C1 segment of cervical spinal cord (tissue), 14 donors: ENCODE data around the gene ADCY5.
"Not testable (repeated sequence)": the region's sequence is repeated elsewhere in the genome, so short reads cannot be mapped to it uniquely, and the experiment has no call there.

Source experiments
- DNase-seq, 14 donors: peaks; one replicate each; lab custom pipeline; 2025; lab: John Stamatoyannopoulos, UW

The ADCY5 gene

DNA sequence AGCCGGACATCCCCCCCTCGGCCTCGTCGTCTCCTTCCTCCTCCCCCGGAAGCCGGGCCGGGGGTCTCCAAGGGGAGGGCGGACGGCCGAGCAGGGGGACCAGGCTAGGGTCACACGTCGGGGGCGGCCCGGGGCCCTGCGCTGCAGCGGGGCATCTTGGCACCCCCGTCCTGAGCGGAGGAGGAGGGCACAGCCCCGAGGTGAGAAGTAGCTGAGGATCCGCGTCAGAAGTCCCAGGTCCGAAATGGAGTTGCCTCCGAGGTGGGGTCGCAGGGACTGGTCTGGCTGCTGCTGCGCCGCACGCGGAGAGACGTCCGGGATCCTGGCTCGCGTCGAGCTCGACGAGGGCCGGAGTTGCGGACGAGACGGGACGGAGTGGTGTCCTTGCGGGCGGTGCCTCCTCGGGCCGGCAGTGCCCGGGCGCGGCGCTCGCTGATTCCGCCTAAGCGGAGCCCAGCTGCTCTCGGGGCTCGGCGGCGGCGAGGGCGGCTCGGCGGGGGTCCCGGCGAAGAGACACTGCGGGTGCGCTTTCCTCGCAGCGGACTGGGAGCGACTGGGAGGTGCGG lies at the start of gene ADCY5:
Gene ADCY5 (minus strand): TSS at position 555 of the 566 bp plus-strand sequence. CDS start 545 bp downstream, at position 10.
- peak in 2 of 14 donors; percentile 37 to 54 for DNase-seq

DNA sequence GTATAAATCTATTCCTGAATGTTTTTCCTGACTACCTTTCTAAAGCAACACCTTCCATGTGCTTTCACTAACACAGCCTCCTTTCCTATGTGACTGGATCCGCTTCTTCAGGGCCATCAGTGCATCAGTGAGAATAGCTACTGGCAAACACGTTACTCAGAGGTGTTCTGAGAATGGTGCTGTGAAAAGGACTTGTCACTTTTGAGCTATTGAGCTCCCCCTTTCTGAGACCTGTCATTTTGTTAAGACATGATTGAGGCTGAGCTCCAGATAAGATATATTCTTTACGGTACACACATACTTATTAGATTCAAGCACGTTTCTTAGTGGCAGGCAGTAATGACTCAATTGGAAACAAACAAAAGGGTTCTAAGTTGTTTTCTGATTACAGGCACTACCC lies 45.0 kb upstream of the ADCY5 start:
- no peak for DNase-seq

DNA sequence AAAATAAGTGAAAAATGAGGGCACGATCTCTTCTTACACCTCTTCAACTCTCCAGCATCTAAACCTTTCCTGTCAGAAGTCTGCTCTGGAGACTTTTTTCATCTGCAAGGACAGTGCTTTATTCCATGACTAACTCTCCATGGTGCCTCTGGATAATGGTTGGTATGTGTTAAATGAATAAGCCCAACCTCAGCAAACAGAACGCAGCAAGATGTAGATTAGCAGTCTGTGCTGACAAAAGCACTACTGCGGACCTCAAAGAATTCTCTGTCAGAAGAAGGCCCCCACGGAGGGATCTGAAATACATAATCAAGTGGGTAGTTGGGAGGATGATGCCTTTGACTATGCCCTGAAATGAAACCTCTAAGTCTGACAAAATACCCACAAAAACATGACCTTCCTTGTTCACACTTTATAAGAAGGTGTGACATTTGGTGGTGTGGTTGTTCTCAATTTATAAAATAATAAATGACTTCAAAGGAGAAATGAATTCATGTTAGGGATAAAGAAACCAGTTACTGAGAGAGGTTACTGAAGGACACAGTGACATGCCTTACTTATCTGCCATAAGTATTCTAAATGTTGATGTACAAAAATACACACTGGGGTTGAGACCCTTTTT lies 43.2 kb upstream of the ADCY5 start:
- DNase-seq, result no peak

DNA sequence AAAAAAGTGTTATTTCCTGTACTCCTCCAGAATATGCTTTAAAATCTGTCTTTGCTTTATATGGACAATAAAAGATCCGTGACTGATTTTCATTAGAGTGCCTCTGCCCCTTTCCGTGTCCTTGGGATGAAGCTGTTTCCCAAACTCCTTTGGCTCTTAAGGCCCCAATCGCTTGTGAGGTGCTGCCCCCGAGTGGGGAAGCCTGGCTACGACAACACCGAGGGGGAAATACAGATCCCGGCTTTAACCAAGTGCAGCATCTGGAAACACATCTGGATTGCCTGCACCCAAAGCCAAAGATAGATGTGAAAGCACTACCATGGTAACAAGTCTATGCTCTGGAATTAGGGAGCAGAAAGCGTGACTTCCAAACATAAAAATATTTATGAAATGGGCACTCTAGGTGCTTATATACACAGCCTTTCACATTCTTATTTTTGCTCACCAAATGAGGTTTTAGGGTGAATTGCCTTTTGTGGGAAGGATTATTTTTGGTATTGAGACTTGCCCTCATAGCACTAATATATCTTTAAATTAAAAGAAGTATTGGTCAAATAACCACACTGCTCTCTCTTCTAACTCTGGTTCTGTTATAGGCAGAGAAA lies 40.6 kb upstream of the ADCY5 start:
- DNase-seq, result peak in 13 of 14 donors; percentile 2 to 65 (median 23)

DNA sequence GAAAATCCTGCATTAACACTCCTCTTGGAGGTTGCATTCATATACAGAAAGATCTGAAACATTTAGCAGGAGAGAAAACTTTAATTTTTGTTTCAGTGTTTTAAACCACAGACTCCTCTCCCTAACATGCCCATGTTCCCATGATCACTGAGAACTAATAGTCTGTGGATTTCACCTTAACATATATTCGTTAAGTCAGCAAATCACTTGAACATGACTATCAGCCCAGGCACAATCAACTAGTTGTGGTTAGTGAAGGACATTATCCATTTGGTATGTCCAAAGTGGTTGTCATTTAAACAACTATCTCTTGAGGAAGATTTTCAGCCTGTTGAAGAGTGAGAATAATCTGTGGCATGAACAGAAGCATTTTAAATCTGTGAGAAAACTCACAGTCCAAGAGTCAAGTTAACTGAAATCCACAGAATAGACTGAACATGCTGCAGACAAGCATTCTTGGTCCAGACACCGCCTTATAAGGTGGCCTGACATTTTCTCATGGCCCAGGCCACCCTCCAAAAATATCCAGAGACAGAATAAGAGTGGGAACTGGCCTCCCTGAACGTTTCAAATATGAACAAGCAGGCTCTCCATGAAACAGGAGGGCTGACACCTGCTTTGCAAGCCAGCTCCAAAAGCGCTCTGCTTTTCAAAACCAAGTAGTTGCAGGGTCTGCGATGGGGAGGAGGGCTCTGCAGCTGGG lies 39.9 kb upstream of the ADCY5 start:
- DNase-seq, result peak in 1 of 14 donors; percentile 46

DNA sequence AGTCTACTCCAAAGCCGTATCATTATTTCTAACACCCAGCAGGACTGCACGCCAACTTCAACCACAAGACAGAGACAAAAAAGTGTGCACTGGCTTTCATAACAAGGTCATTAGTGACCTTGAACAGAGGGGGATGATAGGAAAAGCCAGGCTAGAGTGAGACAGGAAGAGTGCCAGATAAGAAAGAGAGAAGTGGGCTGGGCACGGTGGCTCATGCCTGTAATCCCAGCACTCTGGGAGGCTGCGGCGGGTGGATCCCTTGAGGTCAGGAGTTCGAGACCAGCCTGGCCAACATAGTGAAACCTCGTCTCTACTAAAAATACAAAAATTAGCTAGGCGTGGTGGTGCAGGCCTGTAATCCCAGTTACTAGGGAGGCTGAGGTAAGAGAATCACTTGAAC lies 38.2 kb upstream of the ADCY5 start:
- not testable (repeated sequence) for DNase-seq

DNA sequence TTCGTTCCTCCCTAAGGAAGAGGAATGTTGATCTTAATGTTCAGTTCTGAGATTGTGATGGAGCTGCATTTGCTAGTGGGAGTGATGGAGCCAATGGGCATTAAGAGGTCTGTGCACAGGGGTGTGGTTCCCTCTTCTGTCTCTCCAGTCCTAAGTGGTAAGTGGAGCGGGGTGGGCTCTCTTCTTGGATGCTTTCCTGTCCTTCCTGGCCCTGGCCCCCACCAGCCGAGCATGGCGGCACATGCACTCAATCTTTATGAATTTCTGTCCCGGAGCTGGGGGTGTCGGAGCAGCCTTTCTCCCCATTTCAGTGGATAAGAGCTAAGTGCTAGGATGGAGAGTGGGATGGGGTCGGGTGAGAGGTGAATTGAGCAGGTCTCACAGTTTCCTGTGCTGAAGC lies 37.6 kb upstream of the ADCY5 start:
- no peak for DNase-seq

DNA sequence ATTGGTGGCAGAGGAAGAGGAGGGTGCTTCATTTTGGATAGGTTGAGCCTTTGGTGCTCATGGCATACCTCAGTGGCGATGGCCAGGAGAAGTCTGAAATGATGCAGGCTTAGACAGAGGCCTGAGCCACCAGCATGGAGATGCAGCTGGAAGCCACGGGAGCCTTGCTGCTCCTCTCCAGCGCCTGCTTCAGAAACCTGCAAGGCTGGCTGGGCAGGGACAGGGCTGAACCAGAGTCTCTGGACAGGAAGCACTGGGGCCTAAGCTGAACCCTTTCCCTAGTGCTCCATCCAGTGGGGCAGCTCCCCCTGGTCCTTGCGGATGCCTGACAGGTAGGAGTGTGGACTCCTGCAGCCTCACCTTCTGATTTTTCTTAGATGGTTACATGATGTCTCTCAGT lies 36.7 kb upstream of the ADCY5 start:
- no peak for DNase-seq

DNA sequence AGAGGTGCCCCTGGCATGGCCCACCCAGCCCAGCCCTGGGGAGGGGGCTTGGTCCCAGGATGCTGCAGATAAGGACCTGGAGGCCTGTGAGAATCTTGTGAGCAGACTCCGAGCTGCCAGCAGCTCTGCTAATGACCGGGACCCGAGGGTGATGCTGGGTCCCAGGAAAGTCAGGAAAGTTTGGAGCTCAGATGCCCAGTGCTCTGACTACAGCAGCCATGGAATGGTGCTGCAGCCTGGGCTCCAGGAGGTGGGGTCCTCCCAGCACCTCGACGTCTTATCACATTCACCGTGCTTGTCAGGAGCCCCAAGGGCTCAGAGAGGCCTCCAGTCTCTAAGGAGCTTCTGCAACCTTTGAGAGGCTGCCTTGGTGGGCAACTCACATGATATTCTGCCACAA lies 34.3 kb upstream of the ADCY5 start:
- DNase-seq, result no peak

DNA sequence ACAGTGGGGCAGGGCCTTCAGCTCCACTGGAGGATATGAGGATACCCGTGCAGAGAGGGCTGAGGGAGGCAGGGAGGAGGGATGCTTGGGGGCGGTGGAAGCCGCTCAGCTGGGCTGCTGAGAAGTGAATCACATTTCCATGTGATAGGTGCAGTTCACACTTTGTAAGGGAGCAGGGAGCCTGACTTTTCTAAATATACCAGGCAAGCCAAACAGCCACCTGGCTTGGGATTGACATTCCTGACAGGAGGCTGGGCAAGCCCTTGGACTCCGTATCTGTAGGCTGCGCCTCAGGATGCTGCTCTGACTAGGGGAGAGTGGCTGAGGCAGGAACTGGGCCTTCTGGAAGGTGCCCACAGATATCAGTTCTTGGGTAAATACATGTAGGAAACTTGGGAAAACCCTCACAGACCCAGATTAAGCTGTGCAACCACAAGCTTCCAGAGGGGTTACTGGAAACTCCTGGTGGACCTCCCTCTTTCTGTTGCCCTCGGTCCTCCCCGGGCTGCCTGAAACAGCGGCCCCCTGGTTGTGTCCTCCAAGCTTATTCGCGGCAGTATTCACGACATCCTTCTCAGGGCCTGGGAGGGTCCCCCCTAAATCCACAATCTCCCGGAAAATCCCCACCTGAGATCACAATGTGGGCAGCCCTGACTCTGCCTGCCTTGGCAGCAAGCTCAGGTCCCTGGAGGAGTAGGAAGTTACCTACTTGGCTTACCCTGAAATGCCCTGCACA lies 33.0 kb upstream of the ADCY5 start:
- no peak for DNase-seq

DNA sequence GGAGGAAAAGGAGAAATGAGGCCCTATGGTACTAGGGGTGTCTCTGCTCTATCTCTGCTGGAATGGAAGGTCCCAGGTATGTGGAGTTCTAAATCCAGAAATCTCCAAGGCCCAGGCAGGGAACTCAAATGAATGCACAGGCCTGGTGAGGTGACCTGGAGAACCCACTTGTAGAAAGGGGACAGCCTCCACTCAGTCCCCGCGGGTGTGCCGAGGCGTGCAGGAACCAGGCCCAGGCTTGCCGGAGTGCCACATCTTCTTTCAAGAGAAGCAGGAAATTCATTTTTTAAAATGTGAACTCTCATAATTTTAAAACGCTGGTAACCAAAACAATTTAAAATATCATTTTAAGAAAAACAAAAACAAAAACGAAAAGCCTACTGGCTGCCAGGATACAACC lies 32.2 kb upstream of the ADCY5 start:
- DNase-seq, result no peak

DNA sequence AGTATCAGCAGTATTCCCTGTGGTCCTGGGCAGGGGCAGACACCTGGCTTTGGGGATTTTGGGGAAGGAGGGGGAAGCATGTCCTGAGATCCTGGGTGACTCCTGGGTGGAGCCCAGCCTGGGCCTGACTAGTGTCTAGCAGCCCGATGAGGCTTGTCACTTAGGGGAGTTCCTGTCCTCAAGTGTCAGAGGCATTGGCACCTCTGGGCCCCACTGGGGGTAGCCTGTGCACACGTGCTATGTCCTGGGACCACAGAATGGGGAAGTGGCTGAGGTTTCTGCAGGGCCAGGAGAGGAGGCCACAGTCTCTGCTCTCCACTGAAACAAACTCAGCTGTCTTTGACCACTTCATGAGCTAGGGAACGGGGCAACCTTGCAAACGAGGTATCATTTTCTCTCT lies 31.5 kb upstream of the ADCY5 start:
- no peak for DNase-seq

DNA sequence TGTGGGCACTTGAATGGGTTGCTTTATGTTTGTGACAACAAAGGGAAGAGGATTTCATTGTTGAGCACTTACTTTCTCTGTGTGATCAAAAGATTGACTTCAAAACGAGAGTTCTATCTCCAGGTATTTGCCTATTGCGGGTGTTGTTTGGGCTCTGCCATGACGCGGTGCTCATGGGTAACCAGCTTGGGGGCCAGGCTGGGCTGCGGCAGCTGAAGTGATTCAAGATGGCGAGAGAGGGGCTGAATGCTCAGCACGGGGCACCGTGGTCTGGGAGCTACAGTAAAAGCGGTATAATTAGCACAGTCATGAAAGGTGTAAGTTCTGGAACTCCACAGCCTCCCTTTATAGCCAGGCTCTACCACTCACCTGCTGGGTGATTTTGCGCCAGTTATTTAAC lies 31.0 kb upstream of the ADCY5 start:
- DNase-seq, result no peak

DNA sequence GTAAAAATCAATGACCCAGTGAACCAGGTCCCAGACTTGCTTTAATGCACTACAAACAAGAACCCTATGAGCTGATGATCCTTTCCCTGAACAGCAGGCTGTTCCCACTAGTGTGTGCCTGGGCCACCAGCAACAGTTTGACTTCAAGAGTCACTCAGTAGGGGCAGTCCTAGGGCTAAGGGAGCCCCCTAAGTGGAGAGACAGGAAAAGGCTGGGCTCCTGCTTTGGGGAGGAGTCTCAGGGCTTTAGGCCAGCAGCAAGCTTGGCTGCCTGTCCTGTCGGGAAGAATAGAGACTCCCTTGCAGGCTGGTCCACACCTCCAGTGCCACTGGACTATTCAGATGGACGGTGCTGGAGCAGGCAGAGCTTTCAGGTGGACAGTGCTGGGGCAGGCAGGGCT lies 29.4 kb upstream of the ADCY5 start:
- DNase-seq, result no peak

DNA sequence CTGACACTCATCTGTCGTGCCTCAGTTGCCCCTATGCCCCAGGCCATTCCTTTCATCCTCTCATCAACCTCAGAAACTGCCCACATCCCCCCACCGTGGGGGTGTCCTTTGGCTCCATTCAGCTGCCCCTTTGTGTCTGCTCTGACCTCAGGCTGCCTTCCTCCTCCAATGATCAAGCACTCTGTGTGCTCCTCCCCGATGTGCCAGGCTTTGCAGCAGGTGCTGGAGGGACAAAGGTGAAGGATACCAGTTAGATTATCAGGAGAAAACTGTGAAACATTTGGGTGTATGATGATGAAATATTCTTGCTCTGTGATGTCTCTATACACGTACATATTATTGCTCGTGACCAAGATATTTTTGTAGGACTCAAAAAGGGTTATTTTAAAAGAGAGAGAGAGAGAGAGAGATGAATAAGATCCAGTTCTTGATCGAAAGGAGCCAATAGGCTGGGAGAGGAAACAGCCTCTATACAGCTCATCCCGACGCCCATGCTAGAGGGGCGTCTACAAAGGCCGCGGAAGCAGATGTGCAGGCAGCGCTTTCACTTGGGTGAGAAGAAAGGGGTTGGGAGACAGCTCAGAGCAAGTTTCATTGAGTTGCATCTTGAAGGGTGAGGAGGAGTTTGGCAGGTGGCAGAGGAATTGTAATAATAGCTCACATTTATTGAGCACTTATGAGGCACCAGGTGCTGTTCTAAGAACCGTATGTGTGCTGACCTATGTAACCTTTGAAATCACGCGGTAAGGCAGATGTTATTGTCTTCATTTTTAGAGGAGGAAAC lies 28.3 kb upstream of the ADCY5 start:
- no peak for DNase-seq

DNA sequence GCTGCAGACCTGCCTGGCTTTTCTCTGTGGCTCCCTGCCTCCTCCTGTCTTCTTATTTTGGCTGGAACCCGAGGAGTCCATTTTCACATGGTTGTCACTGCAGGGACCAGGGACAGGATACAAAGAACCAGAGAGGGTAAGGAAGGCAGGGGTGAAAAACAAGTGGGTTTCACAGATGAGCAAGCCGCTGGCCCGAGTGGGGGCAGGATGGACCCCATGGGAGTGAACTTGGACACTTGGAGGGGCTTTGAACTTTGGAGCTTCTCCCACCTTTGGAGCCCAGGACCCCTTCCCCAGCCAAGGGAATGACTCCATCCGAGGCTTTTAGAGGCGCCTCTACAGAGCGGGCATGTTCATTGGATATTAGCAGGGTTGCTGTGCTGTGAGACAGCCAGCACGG lies 26.9 kb upstream of the ADCY5 start:
- no peak for DNase-seq

DNA sequence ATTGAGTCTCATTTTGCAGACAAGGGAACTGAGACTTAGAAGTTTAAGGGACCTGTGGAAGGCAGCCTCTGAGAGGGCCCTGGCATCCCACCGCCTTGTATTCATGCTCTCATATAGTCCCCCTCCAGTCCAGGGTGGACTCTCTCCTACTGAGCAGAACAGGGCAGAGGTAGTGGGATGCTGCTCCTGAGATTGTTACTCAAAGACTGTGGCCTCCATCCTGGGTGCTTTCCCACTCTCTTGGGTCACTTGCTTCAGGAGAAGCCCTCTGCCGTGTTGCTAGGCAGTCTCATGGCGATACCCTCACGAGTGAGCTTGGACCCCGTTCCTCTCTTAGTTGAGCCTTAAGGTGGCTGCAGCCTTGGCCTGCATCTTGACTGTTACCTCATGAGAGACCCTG lies 22.2 kb upstream of the ADCY5 start:
- no peak for DNase-seq

DNA sequence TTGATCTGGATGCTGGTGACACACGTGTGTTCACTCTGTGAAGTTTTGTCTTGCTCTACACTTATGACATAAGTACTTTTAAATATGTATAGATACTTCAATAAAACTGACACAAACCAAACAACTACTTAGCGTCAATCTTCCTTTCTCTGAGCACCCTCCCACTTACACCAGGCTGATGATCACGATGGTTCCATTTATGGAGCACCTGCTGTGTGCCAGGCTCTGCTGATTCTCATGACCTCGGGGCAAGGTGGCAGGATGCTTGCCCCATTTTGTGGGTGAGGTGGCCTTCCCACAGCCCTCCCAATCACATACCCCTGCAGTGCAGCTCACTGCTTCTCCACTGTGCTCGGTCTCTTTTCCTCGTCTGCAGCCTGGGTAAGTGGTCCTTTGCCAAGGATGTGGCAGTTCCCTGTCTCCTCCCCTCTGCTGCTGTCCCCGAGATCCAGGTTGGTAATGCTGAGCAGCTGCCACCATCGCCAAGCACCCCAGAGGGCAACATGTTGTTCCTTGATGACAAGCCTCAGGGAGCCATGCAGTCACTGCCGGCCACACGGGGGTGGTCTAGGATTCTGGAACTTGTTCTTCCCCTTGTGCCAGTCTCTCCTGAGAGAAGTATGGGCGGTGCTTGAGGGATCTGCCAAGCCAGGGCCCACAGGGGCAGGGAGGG lies 20.6 kb upstream of the ADCY5 start:
- peak in 1 of 14 donors; percentile 7 for DNase-seq

DNA sequence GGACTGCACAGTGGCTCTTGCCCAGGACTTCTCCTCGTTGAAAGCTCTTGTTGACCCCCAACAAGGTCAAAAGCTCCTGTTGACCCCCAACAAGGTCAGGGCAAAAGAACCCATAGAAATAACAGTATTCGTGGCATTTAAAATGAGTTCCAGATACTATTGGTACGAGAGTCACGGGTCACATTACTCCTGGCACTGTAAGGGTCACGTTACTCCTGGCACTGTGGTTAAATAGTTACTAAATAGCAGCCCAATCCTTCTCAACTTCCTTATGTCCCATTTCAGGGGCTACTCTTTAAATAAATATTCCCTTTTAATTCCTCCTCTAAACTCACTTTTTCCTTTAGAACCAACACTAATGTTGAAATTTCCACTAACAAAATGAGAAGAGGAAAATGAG lies 18.2 kb upstream of the ADCY5 start:
- DNase-seq, result no peak

DNA sequence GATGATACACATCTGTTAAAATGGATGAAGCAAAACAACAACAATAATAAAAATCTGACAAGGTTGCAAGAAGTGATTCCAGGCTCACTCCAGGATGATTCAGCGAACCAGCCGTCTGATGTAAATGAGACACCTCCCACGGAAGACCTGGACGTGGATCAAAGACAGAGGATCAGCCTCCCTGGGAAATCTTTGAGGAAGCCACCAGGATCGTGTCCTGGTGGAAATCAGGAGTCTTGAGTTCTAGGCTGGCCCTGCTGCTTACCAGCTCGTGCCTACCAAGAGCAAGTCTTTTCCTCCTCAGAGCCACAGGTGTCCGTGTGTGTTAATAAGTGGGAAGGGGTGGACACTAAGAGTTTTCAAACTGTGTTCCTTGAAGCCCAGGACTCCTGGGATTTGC lies 15.3 kb upstream of the ADCY5 start:
- DNase-seq, result no peak

DNA sequence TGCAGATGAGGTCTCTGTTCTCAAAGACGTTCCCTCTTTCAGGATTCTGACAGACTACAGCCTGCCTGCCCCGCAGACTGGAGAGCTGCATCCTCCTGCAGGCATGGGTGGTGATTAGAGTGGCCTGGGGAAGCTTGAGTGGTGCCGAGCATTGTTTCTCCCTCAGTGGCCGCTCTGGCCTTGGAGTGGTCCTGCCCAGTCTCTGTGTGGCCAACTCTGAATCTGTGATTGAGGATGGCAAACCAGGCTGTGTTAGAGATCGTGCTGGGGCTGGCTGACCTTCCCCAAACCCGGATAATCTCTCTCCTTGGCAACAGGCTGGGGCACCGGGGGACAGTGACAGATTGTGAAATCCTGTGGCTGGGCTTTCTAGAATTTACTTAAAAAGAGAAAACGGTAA lies 11.0 kb upstream of the ADCY5 start:
- peak in 1 of 14 donors; percentile 70 for DNase-seq
